Measurements from ENCODE around the gene ACTR10.

DNA sequence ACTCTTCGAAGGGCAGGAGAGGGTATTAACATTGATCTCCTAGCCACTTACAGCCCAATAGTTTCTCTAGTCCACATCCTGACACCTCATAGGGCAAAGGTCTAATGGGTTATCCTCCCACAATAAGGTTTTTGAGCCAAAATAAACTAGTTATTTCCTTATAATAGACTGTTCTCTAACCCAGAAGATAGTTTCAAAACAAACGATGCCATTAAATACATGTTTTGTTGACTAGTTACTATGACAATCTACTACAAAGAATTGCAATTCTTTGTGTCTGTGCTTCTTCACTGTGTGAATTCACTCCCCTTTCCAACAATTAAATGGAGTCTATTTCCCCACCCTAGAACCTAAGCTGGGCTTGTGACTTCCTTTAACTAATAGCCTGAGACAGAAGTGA is 6.4 kb upstream of the ACTR10 start:
- TF ChIP-seq, protein P1, sequence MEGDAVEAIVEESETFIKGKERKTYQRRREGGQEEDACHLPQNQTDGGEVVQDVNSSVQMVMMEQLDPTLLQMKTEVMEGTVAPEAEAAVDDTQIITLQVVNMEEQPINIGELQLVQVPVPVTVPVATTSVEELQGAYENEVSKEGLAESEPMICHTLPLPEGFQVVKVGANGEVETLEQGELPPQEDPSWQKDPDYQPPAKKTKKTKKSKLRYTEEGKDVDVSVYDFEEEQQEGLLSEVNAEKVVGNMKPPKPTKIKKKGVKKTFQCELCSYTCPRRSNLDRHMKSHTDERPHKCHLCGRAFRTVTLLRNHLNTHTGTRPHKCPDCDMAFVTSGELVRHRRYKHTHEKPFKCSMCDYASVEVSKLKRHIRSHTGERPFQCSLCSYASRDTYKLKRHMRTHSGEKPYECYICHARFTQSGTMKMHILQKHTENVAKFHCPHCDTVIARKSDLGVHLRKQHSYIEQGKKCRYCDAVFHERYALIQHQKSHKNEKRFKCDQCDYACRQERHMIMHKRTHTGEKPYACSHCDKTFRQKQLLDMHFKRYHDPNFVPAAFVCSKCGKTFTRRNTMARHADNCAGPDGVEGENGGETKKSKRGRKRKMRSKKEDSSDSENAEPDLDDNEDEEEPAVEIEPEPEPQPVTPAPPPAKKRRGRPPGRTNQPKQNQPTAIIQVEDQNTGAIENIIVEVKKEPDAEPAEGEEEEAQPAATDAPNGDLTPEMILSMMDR (IDR thresholded peaks at IDR 0.05; ENCODE audit: low read depth, low read length), result no peak
- TF ChIP-seq MYC (IDR thresholded peaks at IDR 0.05; ENCODE audit: low read depth, low read length), result no peak
- TF ChIP-seq POLR2A (IDR thresholded peaks at IDR 0.05; ENCODE audit: extremely low read depth, insufficient read length), result no peak
